ENCODE data around the gene EFCAB6.

EFCAB6 gene

GRCh38 chr22:43802897-43803495 is 9.1 kb downstream of the EFCAB6 start:
- no peak for DNase-seq (ENCODE audit: low read depth in 2 of 2)

- no peak for DNase-seq (ENCODE audit: low read depth in 2 of 2)
Measured at GRCh38 chr22:43800970-43801369, 11.1 kb downstream of the EFCAB6 start.

DNA sequence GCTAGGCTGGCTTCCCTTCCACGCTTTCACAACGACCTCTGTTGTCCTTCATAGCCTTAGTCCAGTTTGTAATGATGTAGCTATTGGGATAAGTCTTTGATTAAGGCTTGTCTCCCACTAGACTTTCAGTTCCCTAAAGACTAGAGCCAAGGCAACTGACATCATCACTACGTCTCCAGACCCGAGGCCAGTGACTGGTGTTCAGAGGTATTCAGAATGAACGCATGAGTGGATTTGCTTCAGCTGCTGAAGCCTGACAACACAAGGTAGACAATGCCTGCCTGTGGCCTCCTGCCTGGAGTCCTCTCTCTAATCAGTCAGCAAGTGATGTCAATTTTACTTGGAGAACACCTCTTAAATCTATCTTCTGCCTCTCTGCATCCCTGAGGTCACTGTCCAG is 13.6 kb downstream of the EFCAB6 start:
- DNase-seq (ENCODE audit: low read depth in 2 of 2), result no peak

GRCh38 chr22:43796567-43796966 is 15.5 kb downstream of the EFCAB6 start:
- DNase-seq (ENCODE audit: low read depth in 2 of 2), result no peak

- no peak for DNase-seq (ENCODE audit: low read depth in 2 of 2)
Measured at GRCh38 chr22:43795320-43795719, 16.8 kb downstream of the EFCAB6 start.

DNA sequence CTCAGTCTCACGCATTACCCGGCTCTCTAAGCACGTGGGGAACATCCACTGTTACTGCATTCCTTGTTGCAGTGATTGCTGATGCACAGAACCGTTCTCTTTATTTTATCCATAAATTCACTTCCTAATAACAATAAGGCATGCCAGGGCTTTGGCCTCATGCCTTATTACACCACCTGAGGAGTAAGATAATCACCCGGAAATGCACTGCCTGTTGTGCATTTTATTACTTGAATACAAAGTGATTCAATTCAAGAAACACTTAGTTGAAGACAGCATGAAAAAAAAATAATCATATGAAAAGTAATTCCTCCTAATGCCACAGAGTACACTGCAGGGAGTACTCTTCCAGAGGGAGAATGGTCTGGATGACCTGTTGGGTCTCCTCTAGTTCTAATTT is 19.2 kb downstream of the EFCAB6 start:
- no peak for DNase-seq (ENCODE audit: low read depth in 2 of 2)

DNA sequence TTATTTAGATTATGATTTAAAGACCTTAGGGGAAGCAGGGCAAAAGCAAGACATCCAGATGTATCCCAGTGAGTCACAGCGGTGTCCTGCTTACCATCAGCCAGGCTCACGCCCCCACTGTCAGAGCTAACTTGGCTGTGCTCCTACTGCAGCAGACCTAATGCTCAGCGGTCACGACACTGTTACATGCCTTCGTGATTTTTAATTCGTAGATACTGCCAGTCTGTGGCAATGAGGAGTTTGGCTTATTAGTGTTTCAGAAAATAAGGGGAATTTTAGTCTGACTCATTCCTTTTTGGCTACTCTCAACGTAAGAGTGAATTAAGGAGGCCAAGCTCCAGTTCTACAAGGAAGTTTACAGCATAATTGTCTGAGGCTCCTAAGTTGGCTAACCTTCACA is 22.7 kb downstream of the EFCAB6 start:
- no peak for DNase-seq (ENCODE audit: low read depth in 2 of 2)

GRCh38 chr22:43783777-43784176 is 28.3 kb downstream of the EFCAB6 start:
- no peak for DNase-seq (ENCODE audit: low read depth in 2 of 2)

- no peak for DNase-seq (ENCODE audit: low read depth in 2 of 2)
Measured at GRCh38 chr22:43782448-43782847, 29.7 kb downstream of the EFCAB6 start.

DNA sequence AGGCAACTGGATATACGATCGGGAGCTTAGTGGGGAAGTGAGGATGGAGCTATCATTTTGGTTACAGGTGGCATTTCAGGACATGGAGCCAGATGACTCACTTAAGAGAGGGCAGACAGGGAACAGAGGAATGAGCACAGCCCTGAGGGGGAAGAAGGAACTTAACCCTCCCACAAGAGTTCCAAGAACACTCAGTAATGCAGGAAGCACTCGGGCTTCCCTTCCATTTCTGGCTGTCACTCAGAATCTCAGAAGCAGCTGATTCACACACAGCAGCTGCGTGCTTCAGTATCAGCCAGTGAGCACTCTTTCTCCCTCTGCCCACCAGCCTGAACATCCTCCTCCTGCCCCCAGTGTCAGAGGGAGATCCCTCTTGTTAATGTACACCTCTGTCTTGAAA is 34.8 kb downstream of the EFCAB6 start:
- no peak for DNase-seq (ENCODE audit: low read depth in 2 of 2)

- DNase-seq (ENCODE audit: low read depth in 2 of 2), result no peak
Measured at GRCh38 chr22:43776081-43776670, 35.9 kb downstream of the EFCAB6 start.

GRCh38 chr22:43774318-43774915 is 37.7 kb downstream of the EFCAB6 start:
- DNase-seq (ENCODE audit: low read depth in 2 of 2), result no peak

- DNase-seq (ENCODE audit: low read depth in 2 of 2), result no peak
Measured at GRCh38 chr22:43772831-43773230, 39.3 kb downstream of the EFCAB6 start.

GRCh38 chr22:43755452-43755851 is 56.7 kb downstream of the EFCAB6 start:
- DNase-seq (ENCODE audit: low read depth in 2 of 2), result no peak

- no peak for DNase-seq (ENCODE audit: low read depth in 2 of 2)
Measured at GRCh38 chr22:43755011-43755410, 57.1 kb downstream of the EFCAB6 start.

GRCh38 chr22:43754176-43754575 is 57.9 kb downstream of the EFCAB6 start:
- no peak for DNase-seq (ENCODE audit: low read depth in 2 of 2)

- DNase-seq (ENCODE audit: low read depth in 2 of 2), result no peak
Measured at GRCh38 chr22:43753688-43754087, 58.4 kb downstream of the EFCAB6 start.

GRCh38 chr22:43750751-43751150 is 61.4 kb downstream of the EFCAB6 start:
- no peak for DNase-seq (ENCODE audit: low read depth in 2 of 2)

GRCh38 chr22:43749473-43749872 is 62.6 kb downstream of the EFCAB6 start:
- DNase-seq (ENCODE audit: low read depth in 2 of 2), result no peak

GRCh38 chr22:43747877-43748276 is 64.2 kb downstream of the EFCAB6 start:
- DNase-seq (ENCODE audit: low read depth in 2 of 2), result no peak

GRCh38 chr22:43747058-43747457 is 65.0 kb downstream of the EFCAB6 start:
- no peak for DNase-seq (ENCODE audit: low read depth in 2 of 2)

DNA sequence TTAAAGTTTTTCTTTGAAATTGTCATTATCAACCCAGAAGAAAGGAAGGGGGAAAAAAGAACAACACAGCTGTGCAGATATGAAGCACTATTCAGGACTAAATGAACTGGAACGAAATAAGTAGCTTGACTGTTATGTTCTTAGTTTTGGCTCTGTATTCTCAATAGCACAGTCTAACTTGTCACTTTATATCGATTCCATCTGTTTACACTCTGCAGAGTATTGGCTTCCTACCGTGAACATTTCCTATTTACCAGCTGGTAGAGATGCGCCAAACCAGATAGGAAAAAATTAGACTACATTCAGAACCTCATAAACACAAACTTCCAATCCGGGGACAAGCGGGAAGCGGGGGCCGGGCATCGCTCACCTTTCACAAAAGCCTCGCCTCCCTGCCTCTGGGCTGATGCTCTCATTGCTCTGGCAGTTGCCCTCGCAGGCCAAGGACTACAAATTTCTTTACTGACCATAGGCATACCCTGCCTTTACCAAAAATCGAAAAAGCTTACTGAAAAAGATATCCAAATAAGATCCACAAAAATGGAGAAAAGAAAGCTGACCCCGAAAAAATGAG is 66.2 kb downstream of the EFCAB6 start:
- no peak for DNase-seq (ENCODE audit: low read depth in 2 of 2)

DNA sequence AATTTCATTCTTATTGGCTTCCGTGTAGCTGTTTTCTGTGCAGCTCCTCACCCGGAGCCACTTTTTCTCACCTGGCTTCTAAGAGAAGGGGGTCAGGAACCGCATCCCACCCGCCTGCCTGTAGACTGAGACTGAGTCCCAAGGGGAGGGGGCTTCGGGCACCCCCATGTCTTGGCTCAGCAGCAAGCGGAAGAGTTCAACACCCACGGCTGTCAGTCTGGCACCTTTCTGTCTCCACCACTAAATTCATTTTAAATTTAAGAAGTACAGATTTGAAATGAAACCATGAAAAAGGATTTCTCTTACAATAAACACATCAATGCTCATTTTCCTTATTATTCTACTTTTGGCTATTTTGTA is 66.7 kb downstream of the EFCAB6 start:
- no peak for DNase-seq (ENCODE audit: low read depth in 2 of 2)

Data from activated CD4-positive, alpha-beta T cell treated with anti-CD3 and anti-CD28 coated beads for 24 hours (primary cell).